ENCODE results near the gene ANKRD12.

ANKRD12 gene

GRCh38 chr18:9334329-9334972 lies 197.9 kb downstream of the ANKRD12 start, which contains the start of gene TWSG1 (continued):
- TF ChIP-seq, protein P1, sequence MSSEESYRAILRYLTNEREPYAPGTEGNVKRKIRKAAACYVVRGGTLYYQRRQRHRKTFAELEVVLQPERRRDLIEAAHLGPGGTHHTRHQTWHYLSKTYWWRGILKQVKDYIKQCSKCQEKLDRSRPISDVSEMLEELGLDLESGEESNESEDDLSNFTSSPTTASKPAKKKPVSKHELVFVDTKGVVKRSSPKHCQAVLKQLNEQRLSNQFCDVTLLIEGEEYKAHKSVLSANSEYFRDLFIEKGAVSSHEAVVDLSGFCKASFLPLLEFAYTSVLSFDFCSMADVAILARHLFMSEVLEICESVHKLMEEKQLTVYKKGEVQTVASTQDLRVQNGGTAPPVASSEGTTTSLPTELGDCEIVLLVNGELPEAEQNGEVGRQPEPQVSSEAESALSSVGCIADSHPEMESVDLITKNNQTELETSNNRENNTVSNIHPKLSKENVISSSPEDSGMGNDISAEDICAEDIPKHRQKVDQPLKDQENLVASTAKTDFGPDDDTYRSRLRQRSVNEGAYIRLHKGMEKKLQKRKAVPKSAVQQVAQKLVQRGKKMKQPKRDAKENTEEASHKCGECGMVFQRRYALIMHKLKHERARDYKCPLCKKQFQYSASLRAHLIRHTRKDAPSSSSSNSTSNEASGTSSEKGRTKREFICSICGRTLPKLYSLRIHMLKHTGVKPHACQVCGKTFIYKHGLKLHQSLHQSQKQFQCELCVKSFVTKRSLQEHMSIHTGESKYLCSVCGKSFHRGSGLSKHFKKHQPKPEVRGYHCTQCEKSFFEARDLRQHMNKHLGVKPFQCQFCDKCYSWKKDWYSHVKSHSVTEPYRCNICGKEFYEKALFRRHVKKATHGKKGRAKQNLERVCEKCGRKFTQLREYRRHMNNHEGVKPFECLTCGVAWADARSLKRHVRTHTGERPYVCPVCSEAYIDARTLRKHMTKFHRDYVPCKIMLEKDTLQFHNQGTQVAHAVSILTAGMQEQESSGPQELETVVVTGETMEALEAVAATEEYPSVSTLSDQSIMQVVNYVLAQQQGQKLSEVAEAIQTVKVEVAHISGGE (tag by site-specific recombination; conservative IDR thresholded peaks at IDR 0.05; ENCODE audit: low read depth): no peak; the same call in 1 of the 2 replicates
- TF ChIP-seq ZNF366 (tag by site-specific recombination; conservative IDR thresholded peaks at IDR 0.05): peak; percentile 34; the same call in 1 of the 2 replicates
- TF ChIP-seq, protein P2, sequence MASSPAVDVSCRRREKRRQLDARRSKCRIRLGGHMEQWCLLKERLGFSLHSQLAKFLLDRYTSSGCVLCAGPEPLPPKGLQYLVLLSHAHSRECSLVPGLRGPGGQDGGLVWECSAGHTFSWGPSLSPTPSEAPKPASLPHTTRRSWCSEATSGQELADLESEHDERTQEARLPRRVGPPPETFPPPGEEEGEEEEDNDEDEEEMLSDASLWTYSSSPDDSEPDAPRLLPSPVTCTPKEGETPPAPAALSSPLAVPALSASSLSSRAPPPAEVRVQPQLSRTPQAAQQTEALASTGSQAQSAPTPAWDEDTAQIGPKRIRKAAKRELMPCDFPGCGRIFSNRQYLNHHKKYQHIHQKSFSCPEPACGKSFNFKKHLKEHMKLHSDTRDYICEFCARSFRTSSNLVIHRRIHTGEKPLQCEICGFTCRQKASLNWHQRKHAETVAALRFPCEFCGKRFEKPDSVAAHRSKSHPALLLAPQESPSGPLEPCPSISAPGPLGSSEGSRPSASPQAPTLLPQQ (tag by site-specific recombination; IDR thresholded peaks at IDR 0.05): peak; percentile 74; the same call in 1 of the 2 replicates
- TF ChIP-seq, protein P3, sequence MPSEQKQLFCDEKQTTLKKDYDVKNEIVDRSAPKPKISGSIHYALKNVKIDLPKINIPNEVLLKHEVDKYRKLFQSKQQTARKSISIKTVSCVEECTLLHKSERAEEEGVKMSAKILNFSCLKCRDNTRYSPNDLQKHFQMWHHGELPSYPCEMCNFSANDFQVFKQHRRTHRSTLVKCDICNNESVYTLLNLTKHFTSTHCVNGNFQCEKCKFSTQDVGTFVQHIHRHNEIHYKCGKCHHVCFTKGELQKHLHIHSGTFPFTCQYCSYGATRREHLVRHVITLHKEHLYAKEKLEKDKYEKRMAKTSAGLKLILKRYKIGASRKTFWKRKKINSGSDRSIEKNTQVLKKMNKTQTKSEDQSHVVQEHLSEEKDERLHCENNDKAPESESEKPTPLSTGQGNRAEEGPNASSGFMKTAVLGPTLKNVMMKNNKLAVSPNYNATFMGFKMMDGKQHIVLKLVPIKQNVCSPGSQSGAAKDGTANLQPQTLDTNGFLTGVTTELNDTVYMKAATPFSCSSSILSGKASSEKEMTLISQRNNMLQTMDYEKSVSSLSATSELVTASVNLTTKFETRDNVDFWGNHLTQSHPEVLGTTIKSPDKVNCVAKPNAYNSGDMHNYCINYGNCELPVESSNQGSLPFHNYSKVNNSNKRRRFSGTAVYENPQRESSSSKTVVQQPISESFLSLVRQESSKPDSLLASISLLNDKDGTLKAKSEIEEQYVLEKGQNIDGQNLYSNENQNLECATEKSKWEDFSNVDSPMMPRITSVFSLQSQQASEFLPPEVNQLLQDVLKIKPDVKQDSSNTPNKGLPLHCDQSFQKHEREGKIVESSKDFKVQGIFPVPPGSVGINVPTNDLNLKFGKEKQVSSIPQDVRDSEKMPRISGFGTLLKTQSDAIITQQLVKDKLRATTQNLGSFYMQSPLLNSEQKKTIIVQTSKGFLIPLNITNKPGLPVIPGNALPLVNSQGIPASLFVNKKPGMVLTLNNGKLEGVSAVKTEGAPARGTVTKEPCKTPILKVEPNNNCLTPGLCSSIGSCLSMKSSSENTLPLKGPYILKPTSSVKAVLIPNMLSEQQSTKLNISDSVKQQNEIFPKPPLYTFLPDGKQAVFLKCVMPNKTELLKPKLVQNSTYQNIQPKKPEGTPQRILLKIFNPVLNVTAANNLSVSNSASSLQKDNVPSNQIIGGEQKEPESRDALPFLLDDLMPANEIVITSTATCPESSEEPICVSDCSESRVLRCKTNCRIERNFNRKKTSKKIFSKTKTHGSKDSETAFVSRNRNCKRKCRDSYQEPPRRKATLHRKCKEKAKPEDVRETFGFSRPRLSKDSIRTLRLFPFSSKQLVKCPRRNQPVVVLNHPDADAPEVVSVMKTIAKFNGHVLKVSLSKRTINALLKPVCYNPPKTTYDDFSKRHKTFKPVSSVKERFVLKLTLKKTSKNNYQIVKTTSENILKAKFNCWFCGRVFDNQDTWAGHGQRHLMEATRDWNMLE (tag by site-specific recombination; conservative IDR thresholded peaks at IDR 0.05; ENCODE audit: low read depth): no peak
- 0 out of 2 replicates have a peak, but pooled peaks have one; percentile 3 for TF ChIP-seq ZBTB20 (tag by site-specific recombination; IDR thresholded peaks at IDR 0.05)
- TF ChIP-seq ZNF324 (tag by site-specific recombination; IDR thresholded peaks at IDR 0.05): no peak
- TF ChIP-seq ZFHX2 (tag by site-specific recombination; conservative IDR thresholded peaks at IDR 0.05): peak; percentile 56
- no peak for TF ChIP-seq ZNF645 (tag by site-specific recombination; IDR thresholded peaks at IDR 0.05)
- TF ChIP-seq, protein P4, sequence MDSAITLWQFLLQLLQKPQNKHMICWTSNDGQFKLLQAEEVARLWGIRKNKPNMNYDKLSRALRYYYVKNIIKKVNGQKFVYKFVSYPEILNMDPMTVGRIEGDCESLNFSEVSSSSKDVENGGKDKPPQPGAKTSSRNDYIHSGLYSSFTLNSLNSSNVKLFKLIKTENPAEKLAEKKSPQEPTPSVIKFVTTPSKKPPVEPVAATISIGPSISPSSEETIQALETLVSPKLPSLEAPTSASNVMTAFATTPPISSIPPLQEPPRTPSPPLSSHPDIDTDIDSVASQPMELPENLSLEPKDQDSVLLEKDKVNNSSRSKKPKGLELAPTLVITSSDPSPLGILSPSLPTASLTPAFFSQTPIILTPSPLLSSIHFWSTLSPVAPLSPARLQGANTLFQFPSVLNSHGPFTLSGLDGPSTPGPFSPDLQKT (IDR thresholded peaks at IDR 0.05; ENCODE audit: borderline replicate concordance, low read depth, low read length): no peak
- peak; percentile 60 for TF ChIP-seq ZBTB26 (tag by site-specific recombination; optimal IDR thresholded peaks at IDR 0.05)
- no peak for TF ChIP-seq TRIM28 (IDR thresholded peaks at IDR 0.05; ENCODE audit: borderline replicate concordance, low read length)
- peak; percentile 55 for TF ChIP-seq SP2 (tag by site-specific recombination; IDR thresholded peaks at IDR 0.05)
- no peak for TF ChIP-seq ZNF121 (tag by site-specific recombination; IDR thresholded peaks at IDR 0.05)
- TF ChIP-seq GLI4 (tag by site-specific recombination; IDR thresholded peaks at IDR 0.05): no peak
- no peak for TF ChIP-seq ZNF133 (tag by site-specific recombination; IDR thresholded peaks at IDR 0.05)
- peak; percentile 82 for TF ChIP-seq ZNF394 (tag by site-specific recombination; IDR thresholded peaks at IDR 0.05; ENCODE audit: borderline replicate concordance)
- no peak for TF ChIP-seq BCL11B (tag by site-specific recombination; IDR thresholded peaks at IDR 0.05; ENCODE audit: low read depth)
- TF ChIP-seq ZBTB10 (tag by site-specific recombination; IDR thresholded peaks at IDR 0.05): no peak
- TF ChIP-seq KLF9 (tag by site-specific recombination; IDR thresholded peaks at IDR 0.05; ENCODE audit: low read depth): peak; percentile 99
- TF ChIP-seq KLF7 (tag by site-specific recombination; IDR thresholded peaks at IDR 0.05; ENCODE audit: borderline replicate concordance): no peak
- TF ChIP-seq ZNF157 (tag by site-specific recombination; IDR thresholded peaks at IDR 0.05): no peak
- no peak for TF ChIP-seq ZNF155 (tag by site-specific recombination; IDR thresholded peaks at IDR 0.05)
- TF ChIP-seq KLF10 (tag by site-specific recombination; IDR thresholded peaks at IDR 0.05): peak; percentile 94

All from HEK293 (cell line).